Left lung (tissue), 10 donors: ENCODE data around the gene ELFN1. TPM values are rescaled to one million over a fixed set of nuclear protein-coding genes. Genes with fewer than 3 reads are reported as not detected.

Experiments
- ATAC-seq: fragments of 200-7000 bp; cut with Tn5 transposase; one replicate; pipeline ENCODE4 v1.9.1; 2020; ENCODE audit warnings: moderate library complexity
- DNase-seq, 4 donors: peaks; one replicate each; pipeline ENCODE4 v3.0.0-alpha.2; 2013 to 2020
- H3K27ac ChIP-seq, 2 donors: fragments of 200-600 bp; sonication (generic) in 1 of 2; one replicate each; pipeline versions ENCODE4 v1.5.0 to v1.8.0; 2020 to 2021
- H3K27me3 ChIP-seq, 2 donors: fragments of 200-600 bp; sonication (generic) in 1 of 2; one replicate each; pipeline versions ENCODE4 v1.5.0 to v1.8.0; 2020 to 2021
- H3K36me3 ChIP-seq, 2 donors: fragments of 200-600 bp; sonication (generic) in 1 of 2; one replicate each; pipeline versions ENCODE4 v1.5.0 to v1.8.0; 2020 to 2021
- H3K4me1 ChIP-seq, 2 donors: fragments of 200-600 bp; one replicate each; pipeline ENCODE4 v1.8.0; 2021
- H3K4me3 ChIP-seq, 2 donors: fragments of 200-600 bp; sonication (generic) in 1 of 2; one replicate each; pipeline versions ENCODE4 v1.5.0 to v1.8.0; 2020 to 2021; ENCODE audit warnings: mild to moderate bottlenecking in 1 of 2
- H3K9me3 ChIP-seq, 2 donors: fragments of 200-600 bp; sonication (generic) in 1 of 2; one replicate each; pipeline versions ENCODE4 v1.5.0 to v1.8.0; 2020 to 2021
- CTCF ChIP-seq, 2 donors: fragments of 200-600 bp; sonication (generic) in 1 of 2; IDR thresholded peaks; one replicate each; pipeline versions ENCODE4 v1.5.0 to v1.8.0; 2021; ENCODE audit warnings: antibody characterized with exemption in 2 of 2
- intact Hi-C, 2 donors: fragments of 100-400 bp; cut with DNase I; formaldehyde crosslinking; loops; one replicate each; pipeline versions ENCODE4 v1.11.2 to v1.14.2; 2022
- polyA plus RNA-seq, 6 donors: library from polyadenylated mRNA; unstranded; fragments of 120-200 nt; gene quantifications; one replicate each; pipeline ENCODE4 v1.2.1, GENCODE V29; 2013; ENCODE audit not compliant: insufficient read length in 6 of 6
- total RNA-seq, 2 donors: library from RNA; stranded (reverse); fragmentation: NEBNext Ultra II Directional; extraction: Animal tissue kit (Norgen Biotek cat#: 25700); gene quantifications; one replicate each; pipeline ENCODE4 v1.2.1, GENCODE V29; 2021
- donor health status: DM: no; HTN: yes; CAD: no.
- donor health status: DM: no; HTN: no; CAD: no.

The ELFN1 gene
- total and polyA plus RNA-seq, 8 donors: 1.5 to 4.0 (median 2.7) TPM

- no peak overlapping the region for H3K4me3 ChIP-seq
- DNase-seq (peak in 1 of 4 donors; percentile 77), ATAC-seq (no peak)
- intact Hi-C loops: loop anchor here in 1 of 2 donors (10.0 kb wide), 1 partner anchor 535 kb away; no protein-coding TSS in a partner anchor
- H3K36me3 ChIP-seq: no peaks in the 10 kb centered on the region
- no peaks in the 10 kb centered on the region for H3K9me3 ChIP-seq
- H3K4me1 ChIP-seq: peaks cover 20 to 56% of the 10 kb centered on the region in 2 donors
- TF ChIP-seq CTCF (IDR thresholded peaks at IDR 0.05): no peak
- peaks cover 62 to 100% of the 10 kb centered on the region in 2 donors for H3K27me3 ChIP-seq
- H3K27ac ChIP-seq: no peak overlapping the region
These were observed 769 bp upstream of the ELFN1 start for GRCh38 chr7:1669064-1669951.

- Histone ChIP-seq H3K4me1 (peaks cover 15 to 41% of the 10 kb centered on the region in 2 donors), H3K4me3 (no peak overlapping the region), H3K27me3 (peaks cover 55 to 100% of the 10 kb centered on the region in 2 donors), H3K27ac (no peak overlapping the region), H3K9me3 (no peaks in the 10 kb centered on the region), H3K36me3 (no peaks in the 10 kb centered on the region)
- intact Hi-C loops: no loop called here
- no peak for TF ChIP-seq CTCF (IDR thresholded peaks at IDR 0.05)
- DNase-seq: peak in 1 of 4 donors; percentile 21
- no peak for ATAC-seq
These were observed 967 bp downstream of the ELFN1 start for GRCh38 chr7:1670894-1671593.

- no peaks in the 10 kb centered on the region for H3K9me3 ChIP-seq
- intact Hi-C loops: no loop called here
- ATAC-seq (no peak), DNase-seq (peak in 2 of 4 donors; percentile 19 to 60)
- H3K4me1 ChIP-seq: peaks cover 7 to 33% of the 10 kb centered on the region in 2 donors
- no peak overlapping the region for H3K27ac ChIP-seq
- no peak for TF ChIP-seq CTCF (IDR thresholded peaks at IDR 0.05)
- H3K36me3 ChIP-seq: no peaks in the 10 kb centered on the region
- peaks cover 47 to 100% of the 10 kb centered on the region in 2 donors for H3K27me3 ChIP-seq
- H3K4me3 ChIP-seq: no peak overlapping the region
These were observed 1.7 kb downstream of the ELFN1 start for GRCh38 chr7:1671594-1672451.

DNA sequence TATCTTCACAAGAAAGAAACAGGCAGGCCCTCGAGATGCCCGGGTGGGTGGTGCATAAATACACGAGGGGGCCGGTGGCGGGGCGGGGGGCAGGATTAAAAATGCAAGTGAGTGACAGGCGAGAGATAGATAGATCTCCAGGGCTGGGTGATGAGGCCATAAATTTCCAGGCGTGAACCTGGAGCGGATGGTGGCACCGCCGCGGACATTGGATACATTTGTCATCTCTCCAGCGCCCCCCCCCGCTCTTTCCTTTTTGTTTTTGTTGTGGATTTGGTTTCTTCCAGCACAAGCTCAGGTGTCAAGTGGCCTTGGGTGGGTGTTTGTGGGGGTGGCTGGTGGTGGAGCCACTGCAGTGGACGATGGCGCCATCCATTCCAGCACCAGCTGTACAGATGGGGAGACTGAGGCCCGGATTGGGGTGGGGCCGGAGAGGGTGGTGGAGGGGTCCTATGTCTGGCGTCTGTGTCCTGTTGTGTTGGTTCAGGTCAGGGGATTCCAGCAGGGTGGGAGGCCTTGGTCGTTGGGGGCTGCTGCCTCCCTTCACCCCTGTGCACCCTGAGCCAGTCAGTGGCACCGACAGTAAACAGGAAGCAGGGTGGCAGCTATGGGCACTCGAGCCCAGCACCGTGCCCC is 2.9 kb downstream of the ELFN1 start:
- Histone ChIP-seq H3K4me1 (peaks cover 0 to 21% of the 10 kb centered on the region in 2 donors), H3K9me3 (no peaks in the 10 kb centered on the region), H3K27ac (no peak overlapping the region), H3K36me3 (no peaks in the 10 kb centered on the region), H3K27me3 (peaks cover 38 to 100% of the 10 kb centered on the region in 2 donors), H3K4me3 (no peak overlapping the region)
- DNase-seq (peak in 2 of 4 donors; percentile 16 to 59), ATAC-seq (no peak)
- intact Hi-C loops: no loop called here
- no peak for TF ChIP-seq CTCF (IDR thresholded peaks at IDR 0.05)
